Left renal pelvis (tissue), 4 donors: ENCODE results near the gene CNOT1. TPM values are rescaled to one million over a fixed set of nuclear protein-coding genes. Genes with fewer than 3 reads are reported as not detected.
"Not testable (repeated sequence)": the region's sequence is repeated elsewhere in the genome, so short reads cannot be mapped to it uniquely, and the experiment has no call there.

Source experiments
- DNase-seq, 4 donors: peaks; one replicate each; pipeline ENCODE4 v3.0.0-alpha.2; 2013; ENCODE audit warnings: low read depth in 4 of 4, low spot score in 3 of 4
- polyA plus RNA-seq, 4 donors: library from polyadenylated mRNA; unstranded; fragments of 120-200 nt; gene quantifications; one replicate each; pipeline ENCODE4 v1.2.1, GENCODE V29; 2013; ENCODE audit not compliant: insufficient read length in 4 of 4

Gene CNOT1
- polyA plus RNA-seq, 4 donors, result 124 to 195 (median 174) TPM

GRCh38 chr16:58638148-58639036 is 8.8 kb upstream of the CNOT1 start:
- no peak for DNase-seq

- DNase-seq, result not testable (repeated sequence)
These were observed 7.4 kb upstream of the CNOT1 start for GRCh38 chr16:58637021-58637420.

- no peak for DNase-seq
These were observed 6.8 kb upstream of the CNOT1 start for GRCh38 chr16:58636466-58636865.

- DNase-seq, result no peak
These were observed 5.9 kb upstream of the CNOT1 start for GRCh38 chr16:58635502-58635901.

- DNase-seq, result no peak
These were observed 4.7 kb upstream of the CNOT1 start for GRCh38 chr16:58634265-58634802.

GRCh38 chr16:58628845-58629732 is 537 bp downstream of the CNOT1 start:
- peak in 2 of 4 donors; percentile 35 for DNase-seq

GRCh38 chr16:58624209-58624608 is 5.4 kb downstream of the CNOT1 start:
- DNase-seq, result no peak

GRCh38 chr16:58620396-58620795 is 9.2 kb downstream of the CNOT1 start:
- DNase-seq, result no peak

- DNase-seq, result no peak
These were observed 14.3 kb downstream of the CNOT1 start for GRCh38 chr16:58615280-58615679.

- DNase-seq, result no peak
These were observed 14.8 kb downstream of the CNOT1 start for GRCh38 chr16:58614860-58615259.

- DNase-seq, result no peak
These were observed 15.4 kb downstream of the CNOT1 start for GRCh38 chr16:58614212-58614611.

- not testable (repeated sequence) for DNase-seq
These were observed 16.7 kb downstream of the CNOT1 start for GRCh38 chr16:58612965-58613364.

- DNase-seq, result no peak
These were observed 21.0 kb downstream of the CNOT1 start for GRCh38 chr16:58608601-58609136.

- DNase-seq, result no peak
These were observed 24.1 kb downstream of the CNOT1 start for GRCh38 chr16:58605562-58605961.

GRCh38 chr16:58591083-58591482 is 38.5 kb downstream of the CNOT1 start:
- no peak for DNase-seq

- DNase-seq, result peak in 2 of 4 donors; percentile 5 to 25
These were observed 40.2 kb downstream of the CNOT1 start for GRCh38 chr16:58589326-58589905.

- no peak for DNase-seq
These were observed 41.2 kb downstream of the CNOT1 start for GRCh38 chr16:58588406-58588805.

GRCh38 chr16:58586340-58587030 is 43.1 kb downstream of the CNOT1 start:
- no peak for DNase-seq

GRCh38 chr16:58584831-58585505 is 44.7 kb downstream of the CNOT1 start:
- DNase-seq, result no peak
